Stimulated activated CD4-positive, alpha-beta T cell treated with anti-CD3 and anti-CD28 coated beads, TNF-alpha, amount 100 ng/mL, for 24 hours (primary cell): ENCODE results near the gene CCDC17.
A peak's percentile ranks its signal among the peaks of the same experiment; 100 is the strongest.
"Not testable (repeated sequence)": the region's sequence is repeated elsewhere in the genome, so short reads cannot be mapped to it uniquely, and the experiment has no call there.

Source experiments
- DNase-seq, 3 experiments: peaks; one replicate each; pipeline ENCODE4 v3.0.0-alpha.2; 2020; ENCODE audit warnings: low read depth in 3 of 3

CCDC17 gene

GRCh38 chr1:45621895-45622523 lies 1.8 kb downstream of the CCDC17 start:
- DNase-seq: no peak

GRCh38 chr1:45621501-45621836 lies 2.4 kb downstream of the CCDC17 start:
- no peak for DNase-seq

GRCh38 chr1:45620588-45621500 lies 3.0 kb downstream of the CCDC17 start:
- DNase-seq: no peak

- DNase-seq: no peak
Measured at GRCh38 chr1:45619149-45619921, 4.5 kb downstream of the CCDC17 start.

DNA sequence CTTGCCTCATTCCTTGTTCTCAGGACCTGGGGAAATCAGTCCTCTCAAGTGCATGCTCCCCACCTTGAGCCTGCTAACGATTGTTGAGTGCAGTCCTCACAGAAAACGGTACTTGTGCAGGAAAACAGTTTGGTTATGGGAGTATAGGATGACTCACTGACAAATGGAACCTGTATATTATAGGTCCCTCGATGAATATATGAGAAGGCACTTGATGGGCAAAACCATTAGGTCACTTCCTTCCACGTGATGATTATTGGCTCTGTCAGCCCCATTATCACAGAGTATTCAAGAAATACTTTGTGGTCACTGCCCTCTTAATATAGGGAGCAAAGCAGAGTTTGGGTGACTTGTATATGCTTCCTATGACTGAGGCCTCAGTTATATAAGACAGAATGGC lies 6.2 kb downstream of the CCDC17 start:
- DNase-seq: no peak

DNA sequence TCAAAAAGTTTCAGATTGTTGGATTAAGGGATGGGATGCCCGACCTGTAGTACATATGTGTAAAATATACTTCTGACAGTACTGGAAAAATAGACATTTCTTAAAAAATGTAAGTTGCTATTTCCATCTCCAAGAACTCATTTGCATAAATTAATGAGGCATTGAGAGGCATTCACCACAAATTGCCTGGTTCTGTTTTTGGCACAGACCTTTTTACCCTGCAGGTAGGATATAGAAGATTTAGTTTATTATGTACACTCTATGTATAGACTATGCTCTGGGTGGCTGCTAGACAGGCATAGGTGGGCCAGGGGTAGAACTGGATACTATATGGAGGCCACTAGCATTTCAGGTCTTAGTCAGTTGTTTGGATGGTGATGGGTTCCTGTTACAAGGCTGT lies 8.0 kb downstream of the CCDC17 start:
- DNase-seq: no peak

GRCh38 chr1:45612941-45613579 lies 10.8 kb downstream of the CCDC17 start:
- no peak for DNase-seq

DNA sequence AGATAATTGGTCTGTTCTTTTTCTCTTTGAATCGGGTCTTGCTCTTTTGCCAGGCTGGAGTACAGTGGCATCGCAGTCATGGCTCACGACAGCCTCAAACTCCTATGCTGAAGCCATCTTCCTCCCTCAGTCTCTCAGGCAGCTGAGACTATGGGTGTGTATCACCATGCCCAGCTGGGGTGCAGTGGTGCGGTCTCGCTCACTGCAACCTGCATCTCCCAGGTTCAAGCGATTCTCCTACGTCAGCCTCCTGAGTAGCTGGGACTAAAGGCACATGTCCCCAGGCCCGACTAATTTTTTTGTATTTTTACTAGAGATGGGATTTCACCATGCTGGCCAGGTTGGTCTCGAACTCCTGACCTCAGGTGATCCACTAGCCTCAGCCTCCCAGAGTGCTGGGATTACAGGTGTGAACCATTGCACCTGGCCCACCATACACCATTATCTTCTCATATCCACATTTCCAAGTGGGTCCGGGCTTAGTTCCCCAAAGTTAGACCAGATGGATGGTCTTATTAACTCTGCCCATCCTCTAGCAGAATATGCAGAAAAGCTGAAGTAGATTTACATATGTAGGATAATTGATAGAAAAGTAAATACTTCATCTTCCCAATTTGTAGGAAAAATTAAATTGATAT lies 13.1 kb downstream of the CCDC17 start:
- no peak for DNase-seq

DNA sequence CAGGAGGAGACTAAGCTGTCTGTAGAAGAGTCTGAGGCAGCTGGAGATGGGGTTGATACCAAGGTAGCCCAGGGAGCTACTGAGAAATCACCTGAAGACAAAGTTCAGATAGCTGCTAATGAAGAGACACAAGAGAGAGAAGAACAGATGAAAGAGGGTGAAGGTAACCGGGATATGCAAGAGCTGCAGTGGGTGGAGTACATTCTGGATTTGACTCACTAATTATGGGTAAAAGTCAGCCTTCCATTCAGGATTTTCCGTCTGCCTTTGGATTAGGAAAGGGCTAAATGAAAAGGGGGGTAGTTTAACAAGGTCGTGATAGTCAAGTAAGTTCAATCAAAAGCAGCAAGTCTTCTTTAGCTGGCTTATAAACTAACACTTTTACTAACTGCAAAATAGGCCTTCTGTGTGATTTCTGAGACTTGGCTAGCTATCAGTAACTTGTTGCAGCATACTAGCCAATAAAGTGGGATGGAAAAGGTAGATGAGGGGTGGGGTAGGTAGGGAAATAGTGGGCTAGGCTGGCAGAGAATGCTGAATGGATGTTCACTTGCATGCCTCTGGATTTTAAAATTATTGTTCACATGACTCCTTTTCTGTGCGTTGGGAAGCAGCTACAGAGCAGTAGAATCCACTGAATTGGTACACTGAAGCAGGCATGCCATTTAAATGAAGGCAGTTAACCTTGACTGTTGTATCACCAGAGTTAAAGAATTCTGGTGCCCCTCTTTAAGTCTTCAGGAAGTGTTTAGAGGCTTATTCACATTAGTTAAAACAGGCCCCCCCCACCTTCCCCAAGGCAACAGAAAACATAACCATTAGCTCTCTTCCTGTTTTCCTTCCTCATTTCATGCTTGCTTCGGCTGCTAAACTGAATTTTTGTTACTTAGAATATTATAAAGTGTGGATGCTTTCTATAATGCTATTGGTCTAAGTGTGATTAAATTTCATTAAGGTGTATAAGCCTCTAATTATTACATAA lies 15.4 kb downstream of the CCDC17 start:
- no peak for DNase-seq

- no peak for DNase-seq
Measured at GRCh38 chr1:45607404-45608074, 16.3 kb downstream of the CCDC17 start.

GRCh38 chr1:45604239-45604638 lies 19.6 kb downstream of the CCDC17 start:
- DNase-seq: no peak

DNA sequence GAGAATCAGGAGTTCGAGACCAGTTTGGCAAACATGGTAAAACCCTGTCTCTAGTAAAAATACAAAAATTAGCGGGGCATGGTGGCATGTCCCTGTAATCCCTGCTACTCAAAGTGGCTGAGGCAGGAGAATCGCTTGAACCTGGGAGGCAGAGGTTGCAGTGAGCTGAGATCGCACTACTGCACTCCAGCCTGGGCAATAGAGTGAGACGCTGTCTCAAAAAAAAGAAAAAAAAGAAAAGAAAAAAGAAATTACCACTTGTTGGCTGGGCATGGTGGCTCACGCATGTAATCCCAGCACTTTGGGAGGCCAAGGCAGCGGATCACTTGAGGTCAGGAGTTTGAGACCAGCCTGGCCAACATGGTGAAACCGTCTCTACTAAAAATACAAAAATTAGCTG lies 27.1 kb downstream of the CCDC17 start:
- DNase-seq: not testable (repeated sequence)

DNA sequence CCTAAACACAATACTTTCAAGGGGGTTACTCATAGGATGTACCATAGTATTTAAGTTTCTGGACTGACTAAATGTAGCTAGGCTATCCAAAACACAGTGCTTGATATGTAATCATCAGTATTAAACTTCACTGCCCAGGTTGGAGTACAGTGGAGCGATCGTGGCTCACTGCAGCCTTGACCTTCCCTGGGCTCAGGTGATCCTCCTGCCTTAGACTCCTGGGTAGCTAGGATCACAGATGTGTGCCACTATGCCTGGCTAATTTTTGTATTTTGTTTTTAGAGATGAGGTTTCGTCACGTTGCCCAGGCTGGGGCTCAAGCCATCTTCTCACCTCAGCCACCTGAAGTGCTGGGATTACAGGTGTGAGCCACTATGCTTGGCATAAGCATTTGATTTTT lies 29.4 kb downstream of the CCDC17 start:
- DNase-seq: no peak

GRCh38 chr1:45589861-45590260 lies 34.0 kb downstream of the CCDC17 start:
- no peak for DNase-seq

GRCh38 chr1:45586769-45587168 lies 37.1 kb downstream of the CCDC17 start:
- DNase-seq: no peak

DNA sequence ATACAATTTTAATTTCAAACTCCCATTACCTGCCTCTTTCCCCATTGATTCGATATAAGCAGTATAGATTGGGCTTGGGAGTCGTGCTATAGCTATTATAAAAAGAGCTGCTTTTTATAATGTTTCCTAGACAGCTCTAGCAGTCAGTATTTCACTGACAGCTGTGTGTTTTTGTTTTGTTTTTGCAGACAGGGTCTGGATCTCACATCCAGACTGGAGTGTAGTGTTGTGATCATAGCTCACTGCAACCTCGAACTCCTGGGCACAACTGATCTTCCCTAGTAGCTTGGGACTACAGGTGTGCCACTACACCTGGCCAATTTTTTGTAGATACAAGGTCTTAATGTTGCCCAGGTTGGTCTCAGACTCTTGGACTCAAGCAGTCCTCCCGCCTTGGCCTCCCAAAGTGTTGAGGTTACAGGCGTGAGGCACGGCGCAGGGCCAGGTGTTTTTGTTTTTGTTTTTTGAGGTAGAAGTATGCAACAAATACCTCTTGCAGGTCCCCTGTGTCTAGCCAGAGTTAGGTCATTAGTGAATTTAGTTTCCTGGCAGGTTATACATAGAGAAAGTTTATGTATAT lies 38.3 kb downstream of the CCDC17 start:
- DNase-seq: no peak

DNA sequence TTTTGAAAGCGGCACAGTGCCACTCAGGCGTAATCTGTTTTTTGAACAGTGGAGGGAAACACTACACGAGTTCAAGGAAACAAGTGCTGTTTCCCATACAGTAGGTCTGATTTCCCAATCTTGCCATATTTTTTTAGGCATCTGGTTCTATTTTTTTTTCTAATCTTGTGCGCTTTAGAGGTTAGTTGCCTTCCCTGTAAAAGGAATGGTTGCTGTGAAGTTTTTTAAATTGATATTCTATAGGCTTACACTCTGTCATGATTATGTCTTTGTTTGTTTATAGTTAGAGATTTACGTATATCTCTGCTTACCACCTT lies 38.8 kb downstream of the CCDC17 start:
- no peak for DNase-seq

- DNase-seq: peak; percentile 68 to 89 (median 77)
Measured at GRCh38 chr1:45584351-45585109, 39.3 kb downstream of the CCDC17 start.
